ENCODE results near the gene CPLANE1.

CPLANE1 gene

DNA sequence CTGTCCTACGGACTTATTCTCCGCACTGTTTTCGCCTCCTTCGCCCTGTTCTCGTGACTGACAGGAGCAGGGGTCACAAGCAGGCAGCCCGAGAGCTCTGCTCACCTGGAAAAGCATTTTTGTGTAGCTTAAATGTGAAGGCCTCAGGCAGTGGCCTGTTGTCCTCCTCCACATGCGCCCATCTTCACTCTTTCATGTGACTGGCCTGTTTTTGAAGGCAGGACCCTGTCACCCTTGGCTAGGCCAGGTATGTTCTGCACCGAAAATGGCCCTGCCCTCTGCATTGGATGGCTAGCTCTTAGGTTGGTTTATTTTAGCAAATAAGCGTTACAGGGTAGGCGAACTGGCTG lies 614 bp upstream of the CPLANE1 start:
- TF ChIP-seq, protein P1, sequence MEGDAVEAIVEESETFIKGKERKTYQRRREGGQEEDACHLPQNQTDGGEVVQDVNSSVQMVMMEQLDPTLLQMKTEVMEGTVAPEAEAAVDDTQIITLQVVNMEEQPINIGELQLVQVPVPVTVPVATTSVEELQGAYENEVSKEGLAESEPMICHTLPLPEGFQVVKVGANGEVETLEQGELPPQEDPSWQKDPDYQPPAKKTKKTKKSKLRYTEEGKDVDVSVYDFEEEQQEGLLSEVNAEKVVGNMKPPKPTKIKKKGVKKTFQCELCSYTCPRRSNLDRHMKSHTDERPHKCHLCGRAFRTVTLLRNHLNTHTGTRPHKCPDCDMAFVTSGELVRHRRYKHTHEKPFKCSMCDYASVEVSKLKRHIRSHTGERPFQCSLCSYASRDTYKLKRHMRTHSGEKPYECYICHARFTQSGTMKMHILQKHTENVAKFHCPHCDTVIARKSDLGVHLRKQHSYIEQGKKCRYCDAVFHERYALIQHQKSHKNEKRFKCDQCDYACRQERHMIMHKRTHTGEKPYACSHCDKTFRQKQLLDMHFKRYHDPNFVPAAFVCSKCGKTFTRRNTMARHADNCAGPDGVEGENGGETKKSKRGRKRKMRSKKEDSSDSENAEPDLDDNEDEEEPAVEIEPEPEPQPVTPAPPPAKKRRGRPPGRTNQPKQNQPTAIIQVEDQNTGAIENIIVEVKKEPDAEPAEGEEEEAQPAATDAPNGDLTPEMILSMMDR (IDR thresholded peaks at IDR 0.05): no peak

DNA sequence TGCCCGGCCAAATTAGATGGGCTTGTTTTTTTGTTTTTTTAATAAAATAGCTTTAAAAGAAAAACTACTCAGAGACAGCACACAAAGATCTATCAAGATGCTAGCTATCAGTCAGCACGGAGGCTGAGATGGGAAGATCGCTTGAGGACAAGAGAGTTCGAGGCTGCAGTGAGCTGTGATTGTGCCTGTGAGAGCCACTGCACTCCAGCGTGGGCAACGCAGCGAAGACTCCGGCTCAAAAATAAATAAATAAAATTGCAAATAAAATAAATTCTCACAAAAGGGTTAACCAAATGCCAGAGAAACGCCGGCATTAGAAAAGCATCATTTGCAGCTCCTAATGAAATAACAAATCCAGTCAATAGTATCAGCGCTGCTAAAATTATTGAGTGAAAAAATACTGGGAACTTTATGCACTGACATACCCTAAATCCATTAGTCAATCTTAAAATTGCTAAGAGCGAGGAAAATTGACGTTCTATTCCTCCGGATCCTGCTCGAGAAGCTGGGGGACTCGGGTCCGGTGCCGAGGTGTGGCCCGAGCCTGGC lies 681 bp downstream of the CPLANE1 start:
- TF ChIP-seq, protein P1 (IDR thresholded peaks at IDR 0.05): no peak

DNA sequence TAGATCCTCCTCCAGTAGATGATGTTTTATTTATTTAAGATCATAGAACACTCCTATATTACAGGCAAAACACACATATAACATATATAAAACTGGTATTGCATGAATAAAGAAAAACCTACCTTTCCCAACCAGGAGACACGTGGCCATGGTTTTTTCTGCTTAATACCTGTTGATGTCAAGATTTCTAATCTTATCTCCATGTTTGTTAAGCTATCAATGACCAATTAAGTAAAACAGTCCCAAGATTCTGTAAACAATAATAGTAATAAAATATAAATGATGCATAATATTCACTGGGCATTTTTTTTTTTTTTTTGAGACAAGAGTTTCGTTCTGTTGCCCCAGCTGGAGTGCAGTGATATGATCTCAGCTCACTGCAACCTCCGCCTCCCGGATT lies 1.7 kb downstream of the CPLANE1 start:
- TF ChIP-seq, protein P1 (IDR thresholded peaks at IDR 0.05): no peak

DNA sequence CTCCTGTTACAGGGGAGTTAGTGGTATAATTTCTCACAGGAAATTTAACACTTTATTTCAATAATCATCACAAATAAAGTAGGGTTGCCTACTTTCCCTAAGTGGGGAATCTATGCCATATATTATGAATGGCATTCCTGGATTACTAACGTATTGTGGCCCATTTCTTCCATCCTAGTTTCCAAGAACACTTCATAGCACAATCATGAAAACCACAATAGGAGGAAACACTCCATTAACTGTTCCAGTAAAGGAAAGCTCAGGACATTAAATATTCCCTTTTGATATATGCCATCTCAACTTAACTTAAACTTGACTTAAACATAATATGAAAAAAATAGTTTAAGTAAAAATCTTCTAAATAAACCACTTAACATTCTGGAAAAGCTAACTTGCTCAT lies 2.1 kb downstream of the CPLANE1 start:
- TF ChIP-seq, protein P1 (IDR thresholded peaks at IDR 0.05): no peak

DNA sequence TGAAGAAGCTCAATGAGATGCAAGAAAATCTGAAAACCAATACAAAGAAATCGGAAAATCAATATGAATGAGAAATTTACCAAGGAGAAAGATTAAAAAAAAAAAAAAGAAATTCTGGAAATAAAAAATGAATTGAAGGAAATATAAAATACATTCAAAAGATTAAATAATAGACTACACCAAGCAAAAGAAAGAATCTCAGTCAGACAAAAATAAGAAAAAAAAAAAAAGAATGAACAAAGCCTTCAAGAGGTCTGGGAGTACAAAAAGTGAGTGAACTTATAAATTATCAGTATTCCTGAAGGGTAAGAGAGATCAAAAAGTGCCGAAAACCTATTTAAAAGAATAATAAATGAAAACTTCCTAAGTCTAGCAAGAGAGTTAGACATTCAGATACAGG lies 14.9 kb downstream of the CPLANE1 start:
- TF ChIP-seq, protein P1 (IDR thresholded peaks at IDR 0.05): no peak

DNA sequence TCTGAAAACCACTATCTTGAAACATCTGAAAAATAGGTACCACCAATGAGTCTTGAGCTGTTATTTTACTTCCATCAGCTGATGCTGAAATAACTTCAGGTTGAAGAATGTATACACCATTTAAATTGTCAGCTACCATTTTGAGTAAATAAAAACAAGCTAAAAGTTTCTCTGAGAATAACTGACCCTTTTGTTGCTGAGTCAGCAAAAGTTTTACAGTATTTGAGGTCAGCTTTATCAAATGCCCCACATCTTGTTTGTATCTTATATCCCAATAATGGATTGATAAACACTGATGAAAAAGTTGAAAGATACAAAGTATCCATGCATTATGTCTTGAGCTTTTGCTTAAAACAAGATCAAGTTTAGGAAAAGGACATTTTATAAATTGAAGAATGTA lies 22.8 kb downstream of the CPLANE1 start:
- TF ChIP-seq, protein P1 (IDR thresholded peaks at IDR 0.05): no peak

DNA sequence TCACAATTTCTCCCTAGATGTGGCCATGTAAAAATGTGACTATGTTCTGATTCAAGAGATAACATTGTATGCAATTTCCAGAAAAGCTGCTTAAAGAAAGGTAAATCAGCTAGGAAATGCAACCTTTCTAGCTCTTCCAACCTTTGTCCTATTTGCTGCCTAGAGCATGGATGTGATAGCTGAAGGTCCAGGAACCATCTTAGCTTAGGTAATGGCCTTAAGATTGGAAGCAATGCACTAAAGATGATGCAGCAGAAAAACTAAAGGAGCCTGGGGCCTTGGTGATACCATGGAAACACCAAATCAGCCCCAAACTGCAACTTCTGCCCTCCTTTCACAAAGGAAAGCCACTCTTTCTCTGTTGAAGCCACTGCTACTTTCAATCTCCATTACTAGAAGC lies 27.0 kb downstream of the CPLANE1 start:
- TF ChIP-seq, protein P1 (IDR thresholded peaks at IDR 0.05): no peak

DNA sequence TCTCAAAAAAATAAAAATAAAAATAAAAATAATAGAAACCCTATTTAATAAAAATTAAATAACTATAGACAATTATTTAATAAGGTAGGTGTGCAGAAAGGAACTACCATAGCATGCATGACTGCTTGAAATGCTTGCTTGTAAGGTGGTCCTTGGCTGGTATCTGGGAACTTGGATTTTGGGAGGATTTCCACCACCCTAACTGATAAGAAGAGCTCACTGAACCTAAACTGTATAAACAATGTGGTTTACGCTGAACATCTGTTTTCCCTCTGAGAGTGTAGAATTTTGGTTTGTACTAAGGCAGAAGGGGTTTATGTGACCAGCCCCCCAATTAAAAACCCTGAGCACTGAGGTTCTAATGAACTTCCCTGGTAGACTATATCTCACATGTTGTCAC lies 31.2 kb downstream of the CPLANE1 start:
- TF ChIP-seq, protein P1 (IDR thresholded peaks at IDR 0.05): no peak
